ENCODE results near the gene AATK.

DNA sequence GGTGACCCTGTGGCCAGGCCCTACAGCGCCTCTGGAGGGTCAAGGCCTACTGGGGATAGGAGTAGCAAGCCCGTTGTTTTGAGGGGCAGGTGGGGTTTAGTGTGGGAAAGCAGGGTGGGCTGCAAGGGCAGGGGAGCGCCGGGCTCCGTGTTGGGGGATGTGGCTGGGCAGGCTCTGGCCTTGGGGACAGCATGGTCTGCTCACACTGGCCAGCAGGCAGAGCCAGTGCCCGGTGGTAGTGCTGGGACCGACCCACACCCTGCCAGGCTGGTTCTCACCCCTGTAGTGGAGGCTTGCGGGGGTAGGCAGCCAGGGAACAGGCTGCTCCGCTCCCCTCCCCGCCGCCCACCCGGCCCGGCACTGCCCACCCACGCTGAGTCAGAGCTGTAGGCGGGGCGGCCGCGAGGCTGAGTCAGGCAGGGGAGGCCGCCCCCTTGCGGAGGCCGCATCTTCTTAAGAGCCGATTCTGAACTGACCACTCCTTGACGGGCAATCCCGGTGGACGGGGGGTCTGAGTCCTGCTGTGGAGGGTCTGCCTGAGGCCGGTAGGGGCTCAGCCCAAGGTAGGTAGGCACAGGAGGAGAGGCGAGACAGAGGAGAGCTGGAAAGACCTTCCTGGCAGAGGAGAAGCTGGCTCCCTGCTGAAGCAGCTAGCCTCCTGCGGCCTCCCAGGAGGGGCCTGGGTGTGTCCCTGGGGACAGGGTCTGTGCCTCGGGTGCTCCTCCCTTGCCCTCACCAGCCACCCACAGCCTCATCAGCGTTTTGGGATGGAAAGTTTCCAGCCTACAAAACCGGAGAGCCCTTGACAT, 68.7 kb downstream of the AATK start:
- TF ChIP-seq, protein P1, sequence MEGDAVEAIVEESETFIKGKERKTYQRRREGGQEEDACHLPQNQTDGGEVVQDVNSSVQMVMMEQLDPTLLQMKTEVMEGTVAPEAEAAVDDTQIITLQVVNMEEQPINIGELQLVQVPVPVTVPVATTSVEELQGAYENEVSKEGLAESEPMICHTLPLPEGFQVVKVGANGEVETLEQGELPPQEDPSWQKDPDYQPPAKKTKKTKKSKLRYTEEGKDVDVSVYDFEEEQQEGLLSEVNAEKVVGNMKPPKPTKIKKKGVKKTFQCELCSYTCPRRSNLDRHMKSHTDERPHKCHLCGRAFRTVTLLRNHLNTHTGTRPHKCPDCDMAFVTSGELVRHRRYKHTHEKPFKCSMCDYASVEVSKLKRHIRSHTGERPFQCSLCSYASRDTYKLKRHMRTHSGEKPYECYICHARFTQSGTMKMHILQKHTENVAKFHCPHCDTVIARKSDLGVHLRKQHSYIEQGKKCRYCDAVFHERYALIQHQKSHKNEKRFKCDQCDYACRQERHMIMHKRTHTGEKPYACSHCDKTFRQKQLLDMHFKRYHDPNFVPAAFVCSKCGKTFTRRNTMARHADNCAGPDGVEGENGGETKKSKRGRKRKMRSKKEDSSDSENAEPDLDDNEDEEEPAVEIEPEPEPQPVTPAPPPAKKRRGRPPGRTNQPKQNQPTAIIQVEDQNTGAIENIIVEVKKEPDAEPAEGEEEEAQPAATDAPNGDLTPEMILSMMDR (IDR thresholded peaks at IDR 0.05), result peak; percentile 83 to 88 (median 87)
- peak; percentile 17 to 39 for TF ChIP-seq POLR2A (IDR thresholded peaks at IDR 0.05)
